ENCODE data around the gene TMEM259.

The TMEM259 gene

DNA sequence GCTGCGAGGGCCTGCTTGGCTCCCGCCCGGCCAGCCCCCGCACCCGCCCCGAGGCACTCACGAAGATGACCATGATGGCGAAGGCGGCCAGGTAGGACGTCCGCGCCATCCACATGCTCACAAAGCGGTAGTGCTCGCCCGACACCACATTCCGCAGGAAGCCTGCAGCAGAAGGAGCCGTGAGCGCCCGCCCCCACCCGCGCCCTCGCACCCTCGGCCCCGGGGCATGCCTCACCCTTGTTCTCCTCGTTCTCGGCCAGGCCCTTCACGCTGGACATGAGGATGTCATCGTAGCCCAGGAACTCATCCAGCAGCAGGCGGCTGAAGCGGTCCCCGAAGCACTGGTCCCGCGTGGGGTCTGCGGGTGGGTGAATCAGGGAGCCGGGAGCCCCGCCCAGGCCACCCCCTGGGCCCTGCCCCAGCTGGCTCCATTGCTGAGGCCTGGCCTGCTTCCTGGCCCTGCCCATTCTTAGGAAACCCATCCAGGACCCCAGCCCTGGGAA lies 9.0 kb downstream of the TMEM259 start:
- Histone ChIP-seq H3F3A (ENCODE audit: insufficient read depth) (0 out of 2 replicates have a peak, but pooled peaks cover under 1% of the 10 kb centered on the region), H3K9ac (ENCODE audit: low read length) (no peak overlapping the region), H3K9me2 (replicated peaks; ENCODE audit: insufficient read depth, low read length) (no peaks in the 10 kb centered on the region), H2AFZ (ENCODE audit: low read depth, low read length, severe bottlenecking) (no peak overlapping the region), H3K27ac (ENCODE audit: low read depth, low read length) (no peak overlapping the region), H3K27me3 (ENCODE audit: low read length) (no peaks in the 10 kb centered on the region), H3K79me2 (ENCODE audit: insufficient read depth, low read length) (peaks cover 24% of the 10 kb centered on the region), H3K4me3 (ENCODE audit: insufficient read depth, low read length, poor library complexity, severe bottlenecking) (no peak overlapping the region), H4K20me1 (ENCODE audit: low read depth, low read length) (0 out of 2 replicates have a peak, but pooled peaks cover 4% of the 10 kb centered on the region), H3K4me2 (ENCODE audit: low read depth, low read length, poor library complexity, severe bottlenecking) (no peak overlapping the region), H3K9me3 (ENCODE audit: insufficient read depth, low read length) (no peaks in the 10 kb centered on the region), H3K36me3 (ENCODE audit: low read length) (no peaks in the 10 kb centered on the region)
- TF ChIP-seq, protein P1, sequence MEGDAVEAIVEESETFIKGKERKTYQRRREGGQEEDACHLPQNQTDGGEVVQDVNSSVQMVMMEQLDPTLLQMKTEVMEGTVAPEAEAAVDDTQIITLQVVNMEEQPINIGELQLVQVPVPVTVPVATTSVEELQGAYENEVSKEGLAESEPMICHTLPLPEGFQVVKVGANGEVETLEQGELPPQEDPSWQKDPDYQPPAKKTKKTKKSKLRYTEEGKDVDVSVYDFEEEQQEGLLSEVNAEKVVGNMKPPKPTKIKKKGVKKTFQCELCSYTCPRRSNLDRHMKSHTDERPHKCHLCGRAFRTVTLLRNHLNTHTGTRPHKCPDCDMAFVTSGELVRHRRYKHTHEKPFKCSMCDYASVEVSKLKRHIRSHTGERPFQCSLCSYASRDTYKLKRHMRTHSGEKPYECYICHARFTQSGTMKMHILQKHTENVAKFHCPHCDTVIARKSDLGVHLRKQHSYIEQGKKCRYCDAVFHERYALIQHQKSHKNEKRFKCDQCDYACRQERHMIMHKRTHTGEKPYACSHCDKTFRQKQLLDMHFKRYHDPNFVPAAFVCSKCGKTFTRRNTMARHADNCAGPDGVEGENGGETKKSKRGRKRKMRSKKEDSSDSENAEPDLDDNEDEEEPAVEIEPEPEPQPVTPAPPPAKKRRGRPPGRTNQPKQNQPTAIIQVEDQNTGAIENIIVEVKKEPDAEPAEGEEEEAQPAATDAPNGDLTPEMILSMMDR (IDR thresholded peaks at IDR 0.05; ENCODE audit: insufficient read depth, low read length, poor library complexity, severe bottlenecking), result no peak
- no peak for TF ChIP-seq EZH2phosphoT487 (conservative IDR thresholded peaks at IDR 0.05; ENCODE audit: low read length)

DNA sequence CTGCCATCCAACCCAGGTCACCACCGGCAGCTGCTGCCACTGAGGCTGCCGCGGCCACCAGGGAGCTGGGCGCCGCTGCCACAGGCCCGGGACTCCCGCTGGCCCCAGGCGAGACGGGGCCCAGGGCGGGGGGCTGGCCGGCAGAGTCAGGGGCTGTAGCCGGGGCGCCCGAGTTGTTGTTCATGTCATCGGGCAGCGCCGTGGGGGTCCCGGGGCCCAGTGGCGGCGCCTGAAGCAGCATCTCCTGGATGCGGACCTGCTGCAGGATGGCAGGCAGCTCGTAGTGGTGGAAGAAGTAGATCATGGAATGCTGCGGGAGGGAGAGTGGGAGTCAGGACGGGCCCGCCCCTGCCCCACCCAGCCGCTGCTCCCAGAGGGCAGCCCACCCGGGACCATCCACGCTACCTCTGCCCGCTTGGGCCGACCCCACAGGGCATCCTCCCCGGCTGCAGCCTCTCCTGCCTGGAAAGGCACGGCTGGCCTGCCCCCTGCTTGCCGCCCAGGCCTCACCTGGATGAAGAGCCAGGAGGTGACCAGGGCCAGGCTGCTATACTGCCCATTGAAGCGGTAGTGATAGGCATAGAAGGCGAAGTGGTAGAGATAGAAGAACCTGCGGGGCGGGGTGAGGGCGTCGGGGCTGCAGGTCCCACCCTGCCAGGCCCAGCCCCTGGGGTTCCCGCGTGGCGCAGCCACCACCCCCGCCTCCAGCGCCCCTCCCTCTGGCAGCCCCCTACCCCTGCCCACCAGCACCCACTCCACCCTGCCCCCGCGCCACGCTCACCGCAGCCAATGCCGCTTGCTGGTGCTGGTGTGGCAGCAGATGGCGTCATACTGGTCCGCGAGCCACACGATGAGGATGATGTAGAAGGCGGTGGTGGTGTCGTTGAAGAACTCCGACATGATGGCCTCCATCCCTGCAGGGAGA lies 10.1 kb downstream of the TMEM259 start:
- H4K20me1 ChIP-seq (ENCODE audit: low read depth, low read length), result no peaks in the 10 kb centered on the region
- H3K79me2 ChIP-seq (ENCODE audit: insufficient read depth, low read length), result peaks cover 14% of the 10 kb centered on the region
- H3K9ac ChIP-seq (ENCODE audit: low read length), result no peak overlapping the region
- no peak overlapping the region for H2AFZ ChIP-seq (ENCODE audit: low read depth, low read length, severe bottlenecking)
- H3K4me3 ChIP-seq (ENCODE audit: insufficient read depth, low read length, poor library complexity, severe bottlenecking), result no peak overlapping the region
- no peak for TF ChIP-seq EZH2phosphoT487 (conservative IDR thresholded peaks at IDR 0.05; ENCODE audit: low read length)
- TF ChIP-seq, protein P1 (IDR thresholded peaks at IDR 0.05; ENCODE audit: insufficient read depth, low read length, poor library complexity, severe bottlenecking), result no peak
- no peak overlapping the region for H3K27ac ChIP-seq (ENCODE audit: low read depth, low read length)
- H3K36me3 ChIP-seq (ENCODE audit: low read length), result no peaks in the 10 kb centered on the region
- H3F3A ChIP-seq (ENCODE audit: insufficient read depth), result peaks cover 7% of the 10 kb centered on the region; the same call in 1 of the 2 replicates
- no peaks in the 10 kb centered on the region for H3K9me2 ChIP-seq (replicated peaks; ENCODE audit: insufficient read depth, low read length)
- no peaks in the 10 kb centered on the region for H3K27me3 ChIP-seq (ENCODE audit: low read length)
- no peak overlapping the region for H3K4me2 ChIP-seq (ENCODE audit: low read depth, low read length, poor library complexity, severe bottlenecking)
- no peaks in the 10 kb centered on the region for H3K9me3 ChIP-seq (ENCODE audit: insufficient read depth, low read length)

DNA sequence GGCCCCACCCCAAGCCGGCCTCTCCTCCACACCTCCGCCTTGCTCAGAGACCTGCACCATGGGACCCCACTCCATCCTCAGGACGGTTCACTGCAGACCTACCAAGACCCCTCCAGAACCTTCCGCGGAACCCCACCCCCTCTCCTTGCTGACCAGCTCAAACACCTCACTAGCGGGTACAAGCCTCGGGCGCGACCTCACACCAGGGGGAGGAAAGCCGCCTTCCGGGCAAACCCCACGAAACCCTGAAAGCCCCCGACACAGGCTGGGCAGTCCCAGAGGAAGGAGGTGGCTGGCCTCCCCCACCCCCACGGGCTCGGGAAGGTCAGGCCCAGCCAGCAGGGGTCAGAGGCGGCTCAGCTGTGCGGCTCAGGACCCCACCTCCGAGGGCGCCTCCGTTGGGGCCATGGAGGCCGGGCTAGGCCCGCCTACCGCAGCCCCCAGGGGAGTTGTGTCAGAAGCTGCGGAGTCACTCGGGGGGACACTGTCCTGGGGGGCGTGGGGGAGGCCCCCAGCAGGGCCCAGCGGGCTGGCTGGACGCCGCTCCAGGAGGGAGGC lies 10.9 kb downstream of the TMEM259 start:
- no peaks in the 10 kb centered on the region for H3K9me2 ChIP-seq (replicated peaks; ENCODE audit: insufficient read depth, low read length)
- H3K4me2 ChIP-seq (ENCODE audit: low read depth, low read length, poor library complexity, severe bottlenecking), result no peak overlapping the region
- no peaks in the 10 kb centered on the region for H3K9me3 ChIP-seq (ENCODE audit: insufficient read depth, low read length)
- no peaks in the 10 kb centered on the region for H3K27me3 ChIP-seq (ENCODE audit: low read length)
- no peak overlapping the region for H3K9ac ChIP-seq (ENCODE audit: low read length)
- no peaks in the 10 kb centered on the region for H4K20me1 ChIP-seq (ENCODE audit: low read depth, low read length)
- H3F3A ChIP-seq (ENCODE audit: insufficient read depth), result peaks cover 7% of the 10 kb centered on the region; the same call in 1 of the 2 replicates
- no peak overlapping the region for H3K27ac ChIP-seq (ENCODE audit: low read depth, low read length)
- H3K79me2 ChIP-seq (ENCODE audit: insufficient read depth, low read length), result peaks cover 6% of the 10 kb centered on the region
- TF ChIP-seq, protein P1 (IDR thresholded peaks at IDR 0.05; ENCODE audit: insufficient read depth, low read length, poor library complexity, severe bottlenecking), result no peak
- no peak for TF ChIP-seq EZH2phosphoT487 (conservative IDR thresholded peaks at IDR 0.05; ENCODE audit: low read length)
- H3K36me3 ChIP-seq (ENCODE audit: low read length), result no peaks in the 10 kb centered on the region
- H2AFZ ChIP-seq (ENCODE audit: low read depth, low read length, severe bottlenecking), result no peak overlapping the region
- no peak overlapping the region for H3K4me3 ChIP-seq (ENCODE audit: insufficient read depth, low read length, poor library complexity, severe bottlenecking)
